ENCODE measurements around the gene RAVER1. TPM values are rescaled to one million over a fixed set of nuclear protein-coding genes. Genes with fewer than 3 reads are reported as not detected.

Gene RAVER1
- total RNA-seq, 1 experiment from 2014 or later, result 55.6 TPM

- TF ChIP-seq SIN3A (IDR thresholded peaks at IDR 0.05; ENCODE audit: borderline replicate concordance, insufficient read depth, low read depth, low read length) (no peak), TCF7L2 (IDR thresholded peaks at IDR 0.05; ENCODE audit: low read depth, low read length) (no peak), CTCF (IDR thresholded peaks at IDR 0.05) (peak; percentile 96)
- intact Hi-C loops (cut with micrococcal nuclease; ENCODE audit: unreplicated experiment) (loop anchor here (5.0 kb wide), 1 partner anchor 118 kb away; no protein-coding TSS in a partner anchor), in situ Hi-C loops (cut with HindIII; ENCODE audit: low pct_unique_long_range_greater_than_20kb, low sequenced_read_pairs) (no loop called here)
- ChIA-PET POLR2A (no interaction called here), CTCF (interaction anchor here (0.7 to 2.6 kb wide), 4 partner anchors 11 to 454 kb away, joined by 3 to 17 read pairs (median 4); partner anchors contain the start of gene ICAM5)
- no peaks in the 10 kb centered on the region for H3K27me3 ChIP-seq (ENCODE audit: control insufficient read depth, insufficient read depth, low read length)
- H3K9me3 ChIP-seq (ENCODE audit: control insufficient read depth, insufficient read depth, low read depth, low read length), result no peaks in the 10 kb centered on the region
- H3K36me3 ChIP-seq (ENCODE audit: control insufficient read depth, insufficient read depth, low read length), result no peaks in the 10 kb centered on the region
- ATAC-seq (peak; percentile 70), DNase-seq (ENCODE audit: low read depth, low spot score) (peak; percentile 33)
- H3K27ac ChIP-seq (ENCODE audit: low read length), result peak overlapping the region; percentile 91
- BruUV-seq (replicated peaks), result no TSS peak
- peaks cover 4% of the 10 kb centered on the region for H3K4me1 ChIP-seq (ENCODE audit: control insufficient read depth, insufficient read depth, low read length)
- peak overlapping the region; percentile 55 to 83 for H3K4me3 ChIP-seq (ENCODE audit: low read depth in 2 of 2, low read length in 2 of 2)
Measured at GRCh38 chr19:10269333-10270179, 63.8 kb downstream of the RAVER1 start.

DNA sequence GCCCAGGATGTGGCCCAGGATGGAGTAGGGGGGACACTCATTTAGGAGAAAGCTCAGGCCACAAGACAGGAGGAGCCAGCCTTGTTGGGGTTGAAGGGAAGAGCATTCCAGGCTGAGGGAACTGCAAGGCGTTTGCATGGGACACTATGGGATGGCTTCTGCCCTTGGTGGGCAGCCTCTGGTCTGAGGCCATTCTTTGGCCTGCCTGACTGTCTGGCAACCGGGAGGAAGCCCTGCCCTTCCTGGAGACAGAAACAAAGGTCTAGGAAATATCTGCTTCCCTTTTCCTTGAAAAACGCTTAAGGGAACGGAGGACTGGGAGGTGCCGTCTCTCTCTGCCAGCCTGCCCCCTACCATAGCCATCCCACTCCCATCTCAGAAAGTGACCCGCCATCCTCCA is 65.3 kb downstream of the RAVER1 start:
- ChIA-PET POLR2A (interaction anchor here (0.5 kb wide), 1 partner anchor 135 kb away, joined by 4 read pairs; no protein-coding TSS in a partner anchor), CTCF (no interaction called here)
- no peak overlapping the region for H3K4me3 ChIP-seq (ENCODE audit: low read depth in 2 of 2, low read length in 2 of 2)
- in situ Hi-C loops (cut with HindIII; ENCODE audit: low pct_unique_long_range_greater_than_20kb, low sequenced_read_pairs) (no loop called here), intact Hi-C loops (cut with micrococcal nuclease; ENCODE audit: unreplicated experiment) (no loop called here)
- no TSS peak for BruUV-seq (replicated peaks)
- peaks cover 4% of the 10 kb centered on the region for H3K4me1 ChIP-seq (ENCODE audit: control insufficient read depth, insufficient read depth, low read length)
- no peaks in the 10 kb centered on the region for H3K27me3 ChIP-seq (ENCODE audit: control insufficient read depth, insufficient read depth, low read length)
- H3K9me3 ChIP-seq (ENCODE audit: control insufficient read depth, insufficient read depth, low read depth, low read length), result no peaks in the 10 kb centered on the region
- DNase-seq (ENCODE audit: low read depth, low spot score), result no peak
- TF ChIP-seq POLR2AphosphoS5 (IDR thresholded peaks at IDR 0.05; ENCODE audit: low read depth, low read length), result no peak
- TF ChIP-seq SIN3A (IDR thresholded peaks at IDR 0.05; ENCODE audit: borderline replicate concordance, insufficient read depth, low read depth, low read length), result no peak
- TF ChIP-seq REST (IDR thresholded peaks at IDR 0.05; ENCODE audit: insufficient read depth in 1 of 2, low read depth in 2 of 2, low read length in 1 of 2), result no peak
- no peak for TF ChIP-seq CTCF (IDR thresholded peaks at IDR 0.05)
- TF ChIP-seq TCF7L2 (IDR thresholded peaks at IDR 0.05; ENCODE audit: low read depth, low read length), result no peak
- H3K27ac ChIP-seq (ENCODE audit: low read length), result no peak overlapping the region
- ATAC-seq, result no peak
- H3K36me3 ChIP-seq (ENCODE audit: control insufficient read depth, insufficient read depth, low read length), result no peaks in the 10 kb centered on the region

Measured in Panc1 (cell line).